Measurements from ENCODE around the gene ARMC9.
"Not testable (repeated sequence)": the region's sequence is repeated elsewhere in the genome, so short reads cannot be mapped to it uniquely, and the experiment has no call there.

ARMC9 gene

GRCh38 chr2:231196592-231196991 is 1.8 kb upstream of the ARMC9 start:
- Histone ChIP-seq H3K4me3 (no peak overlapping the region), H3K4me1 (peaks cover 0 to 44% (median 28%) of the 10 kb centered on the region in 4 donors), H3K36me3 (no peaks in the 10 kb centered on the region), H3K27ac (no peak overlapping the region), H3K27me3 (no peaks in the 10 kb centered on the region), H3K9me3 (no peaks in the 10 kb centered on the region)
- intact Hi-C loops (cut with DNase I; ENCODE audit: low total_unique reads), result no loop called here
- peak in 1 of 2 donors; percentile 12 for DNase-seq
- TF ChIP-seq CTCF (IDR thresholded peaks at IDR 0.05), result no peak

GRCh38 chr2:231197196-231197595 is 1.2 kb upstream of the ARMC9 start:
- H3K27ac ChIP-seq; intact Hi-C loops (cut with DNase I; ENCODE audit: low total_unique reads); H3K4me3 ChIP-seq; H3K27me3 ChIP-seq; H3K9me3 ChIP-seq; H3K36me3 ChIP-seq: not testable (repeated sequence)
- H3K4me1 ChIP-seq, result peaks cover 0 to 38% (median 24%) of the 10 kb centered on the region in 4 donors
- peak in 1 of 2 donors; percentile 11 for DNase-seq

GRCh38 chr2:231197706-231198290 is 633 bp upstream of the ARMC9 start:
- H3K27ac ChIP-seq, result peak overlapping the region; percentile 69 to 73
- no peak for TF ChIP-seq CTCF (IDR thresholded peaks at IDR 0.05)
- peak in 1 of 2 donors; percentile 5 for DNase-seq
- H3K4me3 ChIP-seq, result peak overlapping the region; percentile 62 to 82
- H3K4me1 ChIP-seq, result peaks cover 0 to 32% (median 21%) of the 10 kb centered on the region in 4 donors
- intact Hi-C loops (cut with DNase I; ENCODE audit: low total_unique reads), result no loop called here
- no peaks in the 10 kb centered on the region for H3K9me3 ChIP-seq
- H3K27me3 ChIP-seq, result no peaks in the 10 kb centered on the region
- no peaks in the 10 kb centered on the region for H3K36me3 ChIP-seq

GRCh38 chr2:231199219-231199618 is 788 bp downstream of the ARMC9 start:
- peak in 1 of 2 donors; percentile 60 for DNase-seq
- Histone ChIP-seq H3K4me1 (peaks cover 0 to 31% (median 21%) of the 10 kb centered on the region in 4 donors), H3K36me3 (no peaks in the 10 kb centered on the region), H3K4me3 (peak overlapping the region; percentile 62 to 82), H3K27ac (peak overlapping the region; percentile 69 to 73), H3K27me3 (no peaks in the 10 kb centered on the region), H3K9me3 (no peaks in the 10 kb centered on the region)
- intact Hi-C loops (cut with DNase I; ENCODE audit: low total_unique reads), result no loop called here
- no peak for TF ChIP-seq CTCF (IDR thresholded peaks at IDR 0.05)

- TF ChIP-seq CTCF (IDR thresholded peaks at IDR 0.05), result no peak
- Histone ChIP-seq H3K4me1 (peaks cover 0 to 31% (median 21%) of the 10 kb centered on the region in 4 donors), H3K4me3 (no peak overlapping the region), H3K9me3 (no peaks in the 10 kb centered on the region), H3K27ac (no peak overlapping the region), H3K27me3 (no peaks in the 10 kb centered on the region), H3K36me3 (no peaks in the 10 kb centered on the region)
- intact Hi-C loops (cut with DNase I; ENCODE audit: low total_unique reads), result no loop called here
- DNase-seq, result no peak
Observed at GRCh38 chr2:231200805-231201474, 2.5 kb downstream of the ARMC9 start.

- Histone ChIP-seq H3K27me3 (no peaks in the 10 kb centered on the region), H3K36me3 (peaks cover 0 to under 1% (median 0%) of the 10 kb centered on the region in 3 donors), H3K27ac (no peak overlapping the region), H3K4me3 (no peak overlapping the region), H3K9me3 (no peaks in the 10 kb centered on the region), H3K4me1 (peaks cover 0 to 31% (median 21%) of the 10 kb centered on the region in 4 donors)
- no peak for DNase-seq
- intact Hi-C loops (cut with DNase I; ENCODE audit: low total_unique reads), result no loop called here
- TF ChIP-seq CTCF (IDR thresholded peaks at IDR 0.05), result no peak
Observed at GRCh38 chr2:231201475-231201814, 3.0 kb downstream of the ARMC9 start.
